Left lung (tissue), 10 donors: ENCODE data around the gene GALR1. TPM values are rescaled to one million over a fixed set of nuclear protein-coding genes. Genes with fewer than 3 reads are reported as not detected.

Experiments used
- ATAC-seq: fragments of 200-7000 bp; cut with Tn5 transposase; one replicate; pipeline ENCODE4 v1.9.1; 2020; ENCODE audit warnings: moderate library complexity
- DNase-seq, 4 donors: peaks; one replicate each; pipeline ENCODE4 v3.0.0-alpha.2; 2013 to 2020
- H3K27ac ChIP-seq, 2 donors: fragments of 200-600 bp; sonication (generic) in 1 of 2; one replicate each; pipeline versions ENCODE4 v1.5.0 to v1.8.0; 2020 to 2021
- H3K27me3 ChIP-seq, 2 donors: fragments of 200-600 bp; sonication (generic) in 1 of 2; one replicate each; pipeline versions ENCODE4 v1.5.0 to v1.8.0; 2020 to 2021
- H3K36me3 ChIP-seq, 2 donors: fragments of 200-600 bp; sonication (generic) in 1 of 2; one replicate each; pipeline versions ENCODE4 v1.5.0 to v1.8.0; 2020 to 2021
- H3K4me1 ChIP-seq, 2 donors: fragments of 200-600 bp; one replicate each; pipeline ENCODE4 v1.8.0; 2021
- H3K4me3 ChIP-seq, 2 donors: fragments of 200-600 bp; sonication (generic) in 1 of 2; one replicate each; pipeline versions ENCODE4 v1.5.0 to v1.8.0; 2020 to 2021; ENCODE audit warnings: mild to moderate bottlenecking in 1 of 2
- H3K9me3 ChIP-seq, 2 donors: fragments of 200-600 bp; sonication (generic) in 1 of 2; one replicate each; pipeline versions ENCODE4 v1.5.0 to v1.8.0; 2020 to 2021
- intact Hi-C, 2 donors: fragments of 100-400 bp; cut with DNase I; formaldehyde crosslinking; loops; one replicate each; pipeline versions ENCODE4 v1.11.2 to v1.14.2; 2022
- polyA plus RNA-seq, 6 donors: library from polyadenylated mRNA; unstranded; fragments of 120-200 nt; gene quantifications; one replicate each; pipeline ENCODE4 v1.2.1, GENCODE V29; 2013; ENCODE audit not compliant: insufficient read length in 6 of 6
- total RNA-seq, 2 donors: library from RNA; stranded (reverse); fragmentation: NEBNext Ultra II Directional; extraction: Animal tissue kit (Norgen Biotek cat#: 25700); gene quantifications; one replicate each; pipeline ENCODE4 v1.2.1, GENCODE V29; 2021
- TF ChIP-seq, protein P1 (sequence below), 2 donors: fragments of 200-600 bp; sonication (generic) in 1 of 2; IDR thresholded peaks; one replicate each; pipeline versions ENCODE4 v1.5.0 to v1.8.0; 2021; ENCODE audit warnings: antibody characterized with exemption in 2 of 2
- donor health status: DM: no; HTN: yes; CAD: no.
- donor health status: DM: no; HTN: no; CAD: no.

GALR1 gene
- total and polyA plus RNA-seq, 8 donors, result 0.03 to 0.48 (median 0.07) TPM; not detected in 2

DNA sequence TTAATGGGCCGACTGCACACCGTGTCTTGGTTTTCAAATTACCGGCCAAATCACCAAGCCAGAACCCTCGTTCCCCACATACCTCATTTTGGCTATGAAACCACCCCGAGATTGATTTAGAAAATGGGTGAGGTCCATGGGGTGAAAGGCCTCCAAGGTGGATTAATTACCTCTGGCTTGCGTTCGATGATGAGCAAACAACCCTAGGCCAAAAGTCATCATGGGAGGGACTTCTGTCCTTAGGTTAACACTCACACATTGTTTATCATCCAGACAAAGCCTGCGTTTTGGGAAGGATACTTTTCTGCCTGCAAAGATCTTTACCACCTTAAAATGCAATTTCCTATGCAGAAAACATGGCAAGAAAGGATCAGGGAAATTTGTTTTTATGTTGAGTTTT is 48.5 kb downstream of the GALR1 start:
- ATAC-seq, result no peak
- H3K27ac ChIP-seq, result no peak overlapping the region
- DNase-seq, result no peak
- no peak overlapping the region for H3K4me3 ChIP-seq
- H3K27me3 ChIP-seq, result no peaks in the 10 kb centered on the region
- intact Hi-C loops, result no loop called here
- H3K36me3 ChIP-seq, result no peaks in the 10 kb centered on the region
- TF ChIP-seq, protein P1, sequence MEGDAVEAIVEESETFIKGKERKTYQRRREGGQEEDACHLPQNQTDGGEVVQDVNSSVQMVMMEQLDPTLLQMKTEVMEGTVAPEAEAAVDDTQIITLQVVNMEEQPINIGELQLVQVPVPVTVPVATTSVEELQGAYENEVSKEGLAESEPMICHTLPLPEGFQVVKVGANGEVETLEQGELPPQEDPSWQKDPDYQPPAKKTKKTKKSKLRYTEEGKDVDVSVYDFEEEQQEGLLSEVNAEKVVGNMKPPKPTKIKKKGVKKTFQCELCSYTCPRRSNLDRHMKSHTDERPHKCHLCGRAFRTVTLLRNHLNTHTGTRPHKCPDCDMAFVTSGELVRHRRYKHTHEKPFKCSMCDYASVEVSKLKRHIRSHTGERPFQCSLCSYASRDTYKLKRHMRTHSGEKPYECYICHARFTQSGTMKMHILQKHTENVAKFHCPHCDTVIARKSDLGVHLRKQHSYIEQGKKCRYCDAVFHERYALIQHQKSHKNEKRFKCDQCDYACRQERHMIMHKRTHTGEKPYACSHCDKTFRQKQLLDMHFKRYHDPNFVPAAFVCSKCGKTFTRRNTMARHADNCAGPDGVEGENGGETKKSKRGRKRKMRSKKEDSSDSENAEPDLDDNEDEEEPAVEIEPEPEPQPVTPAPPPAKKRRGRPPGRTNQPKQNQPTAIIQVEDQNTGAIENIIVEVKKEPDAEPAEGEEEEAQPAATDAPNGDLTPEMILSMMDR (IDR thresholded peaks at IDR 0.05), result no peak
- no peaks in the 10 kb centered on the region for H3K4me1 ChIP-seq
- H3K9me3 ChIP-seq, result no peaks in the 10 kb centered on the region

DNA sequence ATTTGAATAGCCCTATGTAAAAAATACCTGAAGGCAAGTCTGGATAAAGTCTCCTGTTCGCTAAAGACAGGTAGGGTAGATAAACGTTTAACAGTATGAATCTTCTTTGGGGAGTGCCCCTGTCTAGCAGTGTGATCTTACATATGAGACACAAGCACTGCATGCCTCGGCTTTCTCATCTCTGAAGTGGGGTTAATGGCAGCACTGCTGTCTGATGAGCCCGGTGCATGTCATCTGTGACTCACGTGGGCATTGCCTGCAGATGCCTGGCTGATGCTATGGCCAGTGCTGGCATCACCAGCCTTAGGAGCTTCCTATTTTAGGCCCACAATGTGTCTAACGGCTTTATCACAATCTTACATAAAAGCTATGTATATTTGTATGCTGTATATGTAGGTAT is 50.1 kb downstream of the GALR1 start:
- no peak for ATAC-seq
- DNase-seq, result no peak
- intact Hi-C loops, result no loop called here

DNA sequence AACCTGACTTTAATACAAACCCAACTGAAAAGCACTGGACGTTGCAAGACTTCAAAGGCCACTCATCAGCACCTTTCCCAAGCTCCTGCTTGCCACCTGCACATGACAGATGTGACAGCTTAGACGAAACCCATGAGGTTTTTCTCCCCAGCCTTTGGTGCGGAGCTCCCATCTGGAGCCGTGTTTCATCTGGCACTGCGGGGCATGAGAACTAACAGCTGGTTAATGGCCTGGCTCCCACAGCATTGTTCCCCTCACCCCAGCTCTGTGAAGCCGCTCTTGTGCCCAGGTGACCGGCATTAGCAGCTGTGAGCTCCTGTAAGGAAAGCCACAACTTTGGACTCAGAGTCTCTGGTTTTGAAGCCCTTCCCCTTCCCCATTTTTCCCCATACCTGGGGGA is 50.9 kb downstream of the GALR1 start:
- TF ChIP-seq, protein P1 (IDR thresholded peaks at IDR 0.05), result no peak
- intact Hi-C loops, result no loop called here
- ATAC-seq (no peak), DNase-seq (no peak)
- Histone ChIP-seq H3K27ac (no peak overlapping the region), H3K27me3 (no peaks in the 10 kb centered on the region), H3K36me3 (no peaks in the 10 kb centered on the region), H3K4me3 (no peak overlapping the region), H3K9me3 (no peaks in the 10 kb centered on the region), H3K4me1 (no peaks in the 10 kb centered on the region)

More for the DNA sequence above, 50.1 kb downstream of the GALR1 start:
- Histone ChIP-seq H3K9me3 (no peaks in the 10 kb centered on the region), H3K27ac (no peak overlapping the region), H3K36me3 (no peaks in the 10 kb centered on the region), H3K4me1 (no peaks in the 10 kb centered on the region), H3K4me3 (no peak overlapping the region), H3K27me3 (no peaks in the 10 kb centered on the region)
- TF ChIP-seq, protein P1 (IDR thresholded peaks at IDR 0.05), result no peak

DNA sequence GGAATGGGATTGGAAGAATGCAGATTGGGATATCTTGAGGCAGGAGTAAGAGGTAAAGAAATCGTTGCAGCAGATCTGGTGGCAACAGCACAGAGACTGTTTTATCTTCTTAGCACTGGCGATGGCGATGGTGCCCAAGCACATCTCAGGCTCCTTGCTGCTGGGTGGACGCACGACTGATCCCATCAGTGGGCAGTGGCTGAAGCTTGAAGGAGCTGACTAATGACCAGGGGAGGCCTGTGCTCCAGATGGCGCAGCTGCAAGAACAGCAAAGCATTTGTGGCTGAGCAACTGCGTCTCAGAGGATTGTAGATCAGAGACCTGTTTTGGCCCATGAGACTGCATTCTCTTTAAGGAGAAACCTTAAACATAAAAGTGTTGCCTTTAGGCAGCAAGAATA is 54.6 kb downstream of the GALR1 start:
- H3K4me3 ChIP-seq, result no peak overlapping the region
- H3K27me3 ChIP-seq, result no peaks in the 10 kb centered on the region
- H3K27ac ChIP-seq, result no peak overlapping the region
- TF ChIP-seq, protein P1 (IDR thresholded peaks at IDR 0.05), result no peak
- no peaks in the 10 kb centered on the region for H3K4me1 ChIP-seq
- intact Hi-C loops, result no loop called here
- H3K9me3 ChIP-seq, result no peaks in the 10 kb centered on the region
- H3K36me3 ChIP-seq, result no peaks in the 10 kb centered on the region
- ATAC-seq (no peak), DNase-seq (no peak)

DNA sequence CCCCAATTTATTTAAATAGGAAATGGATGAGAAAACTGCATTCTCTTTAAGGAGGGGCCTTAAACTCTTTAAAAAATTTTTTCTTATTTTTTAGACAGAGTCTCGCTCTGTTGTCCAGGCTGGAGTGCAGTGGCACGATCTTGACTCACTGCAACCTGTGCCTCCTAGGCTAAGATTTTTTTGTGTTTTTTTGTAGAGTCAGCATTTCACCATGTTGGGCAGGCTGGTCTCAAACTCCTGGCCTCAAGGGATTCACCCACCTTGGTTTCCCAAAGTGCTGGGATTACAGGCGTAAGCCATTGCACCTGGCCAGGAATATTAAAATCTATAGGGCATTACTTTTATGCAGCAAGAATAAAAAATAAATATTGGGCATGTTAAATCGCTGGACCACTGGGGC is 56.0 kb downstream of the GALR1 start:
- no peak for ATAC-seq
- no peak for DNase-seq
- no peak overlapping the region for H3K4me3 ChIP-seq
- intact Hi-C loops, result no loop called here
- H3K36me3 ChIP-seq, result no peaks in the 10 kb centered on the region
- no peaks in the 10 kb centered on the region for H3K4me1 ChIP-seq
- no peaks in the 10 kb centered on the region for H3K27me3 ChIP-seq
- no peaks in the 10 kb centered on the region for H3K9me3 ChIP-seq
- TF ChIP-seq, protein P1 (IDR thresholded peaks at IDR 0.05), result no peak
- H3K27ac ChIP-seq, result no peak overlapping the region
